Measurements from ENCODE around the gene FIGNL2.

FIGNL2 gene

GRCh38 chr12:51827925-51828818, 20.3 kb downstream of the FIGNL2 start:
- peak; percentile 84 for DNase-seq (ENCODE audit: low read depth)
- TF ChIP-seq, protein P1, sequence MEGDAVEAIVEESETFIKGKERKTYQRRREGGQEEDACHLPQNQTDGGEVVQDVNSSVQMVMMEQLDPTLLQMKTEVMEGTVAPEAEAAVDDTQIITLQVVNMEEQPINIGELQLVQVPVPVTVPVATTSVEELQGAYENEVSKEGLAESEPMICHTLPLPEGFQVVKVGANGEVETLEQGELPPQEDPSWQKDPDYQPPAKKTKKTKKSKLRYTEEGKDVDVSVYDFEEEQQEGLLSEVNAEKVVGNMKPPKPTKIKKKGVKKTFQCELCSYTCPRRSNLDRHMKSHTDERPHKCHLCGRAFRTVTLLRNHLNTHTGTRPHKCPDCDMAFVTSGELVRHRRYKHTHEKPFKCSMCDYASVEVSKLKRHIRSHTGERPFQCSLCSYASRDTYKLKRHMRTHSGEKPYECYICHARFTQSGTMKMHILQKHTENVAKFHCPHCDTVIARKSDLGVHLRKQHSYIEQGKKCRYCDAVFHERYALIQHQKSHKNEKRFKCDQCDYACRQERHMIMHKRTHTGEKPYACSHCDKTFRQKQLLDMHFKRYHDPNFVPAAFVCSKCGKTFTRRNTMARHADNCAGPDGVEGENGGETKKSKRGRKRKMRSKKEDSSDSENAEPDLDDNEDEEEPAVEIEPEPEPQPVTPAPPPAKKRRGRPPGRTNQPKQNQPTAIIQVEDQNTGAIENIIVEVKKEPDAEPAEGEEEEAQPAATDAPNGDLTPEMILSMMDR (IDR thresholded peaks at IDR 0.05; ENCODE audit: insufficient read depth, low read depth, low read length, missing control alignments) = no peak
- no peak overlapping the region for H3K4me3 ChIP-seq (ENCODE audit: low read length)

- TF ChIP-seq, protein P1 (IDR thresholded peaks at IDR 0.05; ENCODE audit: insufficient read depth, low read depth, low read length, missing control alignments) = no peak
Observed at GRCh38 chr12:51826881-51827280, 21.6 kb downstream of the FIGNL2 start.

DNA sequence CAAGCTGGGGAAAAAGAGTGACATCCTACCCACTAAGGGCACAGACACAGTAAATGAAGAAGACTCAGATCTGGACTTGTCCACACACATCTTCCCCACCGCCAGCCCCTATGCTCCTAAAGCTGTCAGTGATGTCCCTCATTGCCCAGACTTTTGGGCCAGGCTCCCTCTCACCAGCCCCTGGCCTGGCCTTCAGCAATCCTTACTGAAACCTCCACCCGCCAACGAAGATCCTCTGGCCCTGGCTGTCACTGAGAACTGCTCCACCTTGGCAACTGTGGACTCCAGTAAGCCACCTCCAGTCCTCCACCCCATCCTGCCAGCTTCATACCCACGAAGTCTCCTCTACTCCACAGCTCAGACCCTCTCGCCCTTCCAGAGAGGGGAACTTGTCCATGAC, 23.3 kb downstream of the FIGNL2 start:
- TF ChIP-seq, protein P1 (IDR thresholded peaks at IDR 0.05; ENCODE audit: insufficient read depth, low read depth, low read length, missing control alignments) = no peak
- no peak overlapping the region for H3K4me3 ChIP-seq (ENCODE audit: low read length)
- no peak for DNase-seq (ENCODE audit: low read depth)

More at GRCh38 chr12:51826881-51827280, 21.6 kb downstream of the FIGNL2 start:
- no peak overlapping the region for H3K4me3 ChIP-seq (ENCODE audit: low read length)
- DNase-seq (ENCODE audit: low read depth) = no peak

DNA sequence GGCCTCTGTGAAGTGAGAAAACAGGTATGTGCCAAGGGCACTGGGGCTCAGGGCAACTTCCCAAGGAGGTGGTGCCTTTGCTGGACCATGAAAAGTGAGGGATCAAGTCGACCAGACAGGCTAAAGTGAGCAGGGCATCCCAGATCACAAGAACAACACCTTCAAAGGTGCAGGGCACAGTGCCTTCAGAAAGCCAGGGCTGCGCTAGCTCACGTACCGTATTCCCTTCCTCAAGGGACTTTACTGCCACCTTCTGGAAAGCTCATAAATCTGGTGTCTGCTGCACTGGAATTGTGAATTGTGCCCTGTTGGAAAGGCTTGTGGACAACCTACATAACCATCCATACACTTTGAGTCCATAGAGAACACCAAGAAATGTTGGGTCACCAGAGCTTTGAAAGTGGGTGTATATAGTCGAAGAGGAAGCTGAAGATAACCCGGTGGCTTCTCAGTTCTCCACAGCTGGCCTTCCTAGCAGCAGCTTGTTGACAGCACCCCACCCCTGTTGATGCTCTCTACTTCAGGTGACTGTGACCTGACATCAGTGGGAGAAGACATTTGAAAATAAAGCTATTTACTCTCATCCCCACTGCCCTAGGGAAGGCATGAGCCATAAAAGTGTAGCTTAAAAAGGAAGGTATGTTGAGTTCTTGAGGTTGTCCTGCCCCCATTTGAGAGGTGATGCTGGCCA, 24.5 kb downstream of the FIGNL2 start:
- peak; percentile 76 for DNase-seq (ENCODE audit: low read depth)
- TF ChIP-seq, protein P1 (IDR thresholded peaks at IDR 0.05; ENCODE audit: insufficient read depth, low read depth, low read length, missing control alignments) = peak; percentile 78
- H3K4me3 ChIP-seq (ENCODE audit: low read length) = no peak overlapping the region

- TF ChIP-seq, protein P1 (IDR thresholded peaks at IDR 0.05; ENCODE audit: insufficient read depth, low read depth, low read length, missing control alignments) = no peak
- DNase-seq (ENCODE audit: low read depth) = no peak
- no peak overlapping the region for H3K4me3 ChIP-seq (ENCODE audit: low read length)
Observed at GRCh38 chr12:51822956-51823355, 25.6 kb downstream of the FIGNL2 start.

GRCh38 chr12:51822261-51822616, 26.3 kb downstream of the FIGNL2 start:
- TF ChIP-seq, protein P1 (IDR thresholded peaks at IDR 0.05; ENCODE audit: insufficient read depth, low read depth, low read length, missing control alignments) = no peak
- DNase-seq (ENCODE audit: low read depth) = no peak
- no peak overlapping the region for H3K4me3 ChIP-seq (ENCODE audit: low read length)

Data from epithelial cell of esophagus (primary cell).